ENCODE data around the gene NSD1.
"Not testable (repeated sequence)": the region's sequence is repeated elsewhere in the genome, so short reads cannot be mapped to it uniquely, and the experiment has no call there.

NSD1 gene

GRCh38 chr5:177231479-177232250, 98.1 kb downstream of the NSD1 start:
- DNase-seq (ENCODE audit: low read depth in 2 of 2) = no peak

- DNase-seq (ENCODE audit: low read depth in 2 of 2) = no peak
Observed at GRCh38 chr5:177232358-177232757, 98.8 kb downstream of the NSD1 start.

DNA sequence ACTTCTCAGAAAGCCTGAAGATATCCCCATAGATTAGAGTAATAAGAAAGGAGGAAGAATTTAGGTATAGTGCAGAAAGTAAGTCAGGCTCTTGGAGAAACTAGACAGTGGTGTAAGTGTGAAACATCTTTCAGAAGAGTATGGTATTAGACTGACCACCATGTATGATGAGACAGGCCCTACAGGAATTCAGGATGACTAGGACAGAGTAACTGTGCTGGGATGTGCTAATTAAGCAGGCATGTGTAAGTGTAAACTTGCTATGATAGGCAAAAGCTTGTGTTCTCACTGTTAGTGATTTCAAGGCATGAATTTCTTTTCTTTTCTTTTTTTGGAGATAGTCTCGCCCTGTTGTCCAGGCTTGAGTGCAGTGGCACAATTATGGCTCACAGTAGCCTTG, 99.2 kb downstream of the NSD1 start:
- peak; percentile 44 to 45 for DNase-seq (ENCODE audit: low read depth in 2 of 2)

DNA sequence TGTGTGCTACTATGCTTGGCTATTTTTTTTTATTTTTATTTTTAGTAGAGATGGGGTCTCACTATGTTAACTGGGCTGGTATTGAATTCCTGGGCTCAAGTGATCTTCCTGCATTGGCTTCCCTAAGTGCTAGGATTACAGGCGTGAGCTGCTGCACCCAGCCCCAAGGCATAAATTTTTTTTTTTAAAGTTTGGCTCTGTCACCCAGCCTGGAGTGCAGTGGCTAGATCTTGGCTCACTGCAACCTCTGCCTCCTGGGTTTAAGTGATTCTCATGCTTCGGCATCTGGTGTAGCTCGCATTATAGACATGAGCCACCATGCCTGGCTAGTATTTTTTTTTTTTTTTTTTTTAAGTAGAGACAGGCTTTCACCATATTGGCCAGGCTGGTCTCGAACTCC, 99.6 kb downstream of the NSD1 start:
- no peak for DNase-seq (ENCODE audit: low read depth in 2 of 2)

GRCh38 chr5:177233802-177234201, 100.2 kb downstream of the NSD1 start:
- DNase-seq (ENCODE audit: low read depth in 2 of 2) = no peak

- peak in 1 of 2 experiments; percentile 17 for DNase-seq (ENCODE audit: low read depth in 2 of 2)
Observed at GRCh38 chr5:177234841-177235240, 101.3 kb downstream of the NSD1 start.

DNA sequence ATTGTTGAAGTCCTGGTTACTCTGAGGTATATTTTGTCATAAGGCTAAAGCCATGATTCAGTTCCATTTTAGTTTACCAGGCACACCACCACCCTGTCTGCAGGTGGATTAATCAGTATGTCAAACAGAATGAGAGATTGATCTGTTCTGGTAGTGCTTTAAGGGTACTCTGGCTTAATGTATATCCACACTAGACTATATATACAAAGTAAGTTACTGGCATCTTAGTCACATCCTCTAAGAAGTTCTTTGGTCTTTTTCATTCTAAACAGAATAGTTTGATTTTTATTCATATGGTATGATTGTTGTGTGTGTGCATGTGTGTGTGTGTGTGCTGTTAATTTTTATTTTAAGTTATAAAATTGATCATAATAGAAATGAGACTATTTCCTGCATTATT, 108.2 kb downstream of the NSD1 start:
- no peak for DNase-seq (ENCODE audit: low read depth in 2 of 2)

DNA sequence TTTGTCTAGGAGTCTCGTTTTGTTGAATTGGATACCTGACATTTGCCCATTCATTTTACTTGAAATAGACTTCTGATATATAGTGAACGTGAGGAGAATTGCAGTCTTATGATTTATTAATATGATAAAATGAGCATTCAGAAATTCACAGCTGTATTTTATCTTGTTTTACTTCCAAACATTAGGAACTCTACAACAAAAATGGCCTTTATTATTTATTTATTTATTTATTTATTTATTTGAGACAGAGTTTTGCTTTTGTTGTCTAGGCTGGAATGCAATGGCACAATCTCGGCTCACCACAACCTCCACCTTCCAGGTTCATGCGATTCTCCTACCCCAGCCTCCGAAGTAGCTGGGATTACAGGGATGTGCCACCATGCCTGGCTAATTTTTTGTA, 108.7 kb downstream of the NSD1 start:
- no peak for DNase-seq (ENCODE audit: low read depth in 2 of 2)

GRCh38 chr5:177249761-177250537, 116.4 kb downstream of the NSD1 start:
- DNase-seq (ENCODE audit: low read depth in 2 of 2) = no peak

DNA sequence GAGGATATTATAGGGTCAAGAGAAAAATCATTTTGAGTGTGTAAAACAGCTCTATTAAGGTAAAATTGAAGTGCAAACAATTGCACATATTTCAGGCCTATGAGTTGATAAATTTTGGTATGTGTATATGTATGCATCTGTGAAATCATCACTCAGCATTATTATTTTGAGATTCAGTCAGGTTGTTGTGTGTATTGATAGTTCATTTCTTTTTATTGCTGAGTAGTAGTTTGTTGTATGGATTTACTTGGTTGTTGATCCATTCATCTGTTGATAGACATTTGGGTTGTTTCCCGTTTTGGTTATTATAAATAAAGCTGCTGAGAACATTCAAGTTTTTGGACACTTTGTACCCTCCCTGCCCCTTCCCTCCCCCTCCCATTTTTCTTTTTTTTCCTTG, 119.7 kb downstream of the NSD1 start:
- DNase-seq (ENCODE audit: low read depth in 2 of 2) = no peak

- DNase-seq (ENCODE audit: low read depth in 2 of 2) = no peak
Observed at GRCh38 chr5:177256296-177256695, 122.7 kb downstream of the NSD1 start.

GRCh38 chr5:177258711-177259110, 125.1 kb downstream of the NSD1 start:
- DNase-seq (ENCODE audit: low read depth in 2 of 2) = not testable (repeated sequence)

DNA sequence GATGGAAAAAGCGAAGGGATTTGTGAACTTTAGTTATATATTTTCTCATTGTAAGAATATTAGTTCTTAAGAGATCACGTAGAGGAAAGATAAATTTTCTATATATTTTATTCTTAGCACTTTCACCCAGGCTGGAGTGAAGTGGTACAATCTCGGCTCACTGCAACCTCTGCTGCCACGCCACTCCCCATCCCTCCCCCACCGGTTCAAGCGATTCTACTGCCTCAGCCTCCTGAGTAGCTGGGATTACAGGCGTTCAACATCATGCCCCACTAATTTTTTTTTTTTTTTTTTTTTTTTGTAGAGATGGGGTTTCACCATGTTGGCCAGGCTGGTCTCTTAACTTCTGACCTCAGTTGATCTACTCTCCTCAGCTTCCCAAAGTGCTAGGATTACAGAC, 127.4 kb downstream of the NSD1 start:
- DNase-seq (ENCODE audit: low read depth in 2 of 2) = no peak

GRCh38 chr5:177261510-177261909, 127.9 kb downstream of the NSD1 start:
- no peak for DNase-seq (ENCODE audit: low read depth in 2 of 2)

GRCh38 chr5:177264178-177264577, 130.6 kb downstream of the NSD1 start:
- DNase-seq (ENCODE audit: low read depth in 2 of 2) = no peak

GRCh38 chr5:177265395-177265794, 131.8 kb downstream of the NSD1 start:
- DNase-seq (ENCODE audit: low read depth in 2 of 2) = no peak

- DNase-seq (ENCODE audit: low read depth in 2 of 2) = no peak
Observed at GRCh38 chr5:177269232-177269895, 135.8 kb downstream of the NSD1 start.

DNA sequence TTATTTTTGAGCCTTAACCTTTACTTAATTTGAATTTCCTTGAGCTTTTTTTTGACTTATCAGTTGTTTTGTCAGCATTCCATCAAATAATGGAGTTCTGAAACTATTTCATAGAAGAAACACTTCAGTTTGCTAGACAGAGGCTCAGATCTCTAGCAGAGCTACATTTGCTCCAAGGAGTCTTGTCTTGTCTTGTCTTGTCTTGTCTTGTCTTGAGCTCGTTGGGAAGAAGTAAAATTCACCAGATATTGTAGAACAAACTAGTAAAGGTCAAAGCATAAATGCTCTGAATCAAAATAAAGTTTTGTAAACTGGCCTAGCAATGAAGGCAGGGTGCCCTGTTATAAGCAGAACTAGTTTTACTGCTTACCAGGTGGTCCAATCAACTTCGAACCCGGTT, 136.4 kb downstream of the NSD1 start:
- DNase-seq (ENCODE audit: low read depth in 2 of 2) = no peak

DNA sequence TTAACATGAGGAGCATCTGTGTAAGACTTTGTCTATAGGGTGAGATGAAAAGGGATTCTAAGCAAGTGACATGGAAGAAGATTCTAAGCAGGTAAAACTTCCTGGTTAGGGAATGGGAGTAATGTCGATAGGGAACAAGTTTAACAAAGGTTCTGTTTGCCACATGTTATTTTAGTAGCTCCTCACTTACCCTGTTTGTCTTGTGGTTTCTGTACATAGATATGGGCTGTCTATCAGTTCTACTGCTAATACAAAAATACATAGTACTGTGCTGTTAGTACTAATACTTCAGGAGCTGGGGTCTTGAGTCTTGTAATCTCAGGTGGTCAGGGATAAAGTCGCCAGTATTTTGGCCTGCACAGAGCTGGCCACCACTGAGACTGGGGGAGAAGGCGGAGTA, 137.1 kb downstream of the NSD1 start:
- no peak for DNase-seq (ENCODE audit: low read depth in 2 of 2)

DNA sequence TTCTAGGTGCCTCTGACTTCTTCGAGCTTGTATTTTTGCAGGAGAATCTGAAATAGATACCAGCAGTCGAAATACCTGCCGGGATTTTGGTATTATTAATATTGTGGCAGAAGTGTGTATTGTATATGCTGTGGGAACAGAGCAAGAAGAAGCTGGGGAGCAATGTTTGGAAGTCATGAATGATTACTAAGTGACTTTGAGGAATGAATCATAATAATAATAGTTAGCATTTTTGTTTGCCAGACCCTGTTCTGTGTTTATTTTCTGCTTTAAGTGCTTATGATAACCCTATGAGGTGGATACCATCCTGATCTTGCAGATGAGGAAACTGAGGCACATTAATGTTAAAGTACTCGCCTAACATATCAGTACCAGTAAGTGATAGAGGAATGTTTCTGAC, 137.5 kb downstream of the NSD1 start:
- DNase-seq (ENCODE audit: low read depth in 2 of 2) = no peak

DNA sequence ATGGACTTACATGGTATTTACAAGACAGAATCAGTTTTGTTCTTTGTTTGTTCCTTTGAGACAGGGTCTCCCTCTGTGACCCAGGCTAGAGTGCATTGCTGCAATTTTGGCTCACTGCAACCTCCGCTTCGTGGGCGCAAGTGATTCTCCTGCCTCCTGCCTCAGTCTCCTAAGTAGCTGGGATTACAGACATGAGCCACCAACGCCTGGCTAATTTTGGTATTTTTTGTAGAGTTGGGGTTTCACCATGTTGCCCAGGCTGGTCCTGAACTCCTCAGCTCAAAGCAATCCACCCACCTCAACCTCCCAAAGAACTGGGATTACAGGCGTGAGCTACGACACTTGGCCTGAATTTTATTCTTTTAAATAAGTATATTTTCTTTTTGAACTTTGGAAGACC, 142.3 kb downstream of the NSD1 start:
- DNase-seq (ENCODE audit: low read depth in 2 of 2) = no peak

DNA sequence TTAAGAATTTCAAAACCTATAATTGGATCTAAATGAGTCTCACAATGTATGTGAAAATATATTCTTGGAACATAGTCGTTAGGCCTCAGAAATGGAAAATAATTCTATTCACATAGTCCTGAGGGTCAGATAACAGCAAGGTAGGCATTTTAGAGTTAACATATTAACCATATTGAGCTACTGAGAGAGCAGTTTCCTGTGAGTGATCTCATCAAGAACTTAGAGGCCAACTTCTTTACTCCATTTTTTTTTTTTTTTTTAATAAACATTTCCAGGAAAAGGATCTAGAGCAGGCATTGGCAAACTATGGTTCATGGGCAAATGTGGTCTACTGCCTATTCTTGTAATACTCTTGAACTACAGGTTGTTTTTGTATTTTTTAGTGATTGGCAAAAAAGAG, 143.3 kb downstream of the NSD1 start:
- DNase-seq (ENCODE audit: low read depth in 2 of 2) = no peak

DNA sequence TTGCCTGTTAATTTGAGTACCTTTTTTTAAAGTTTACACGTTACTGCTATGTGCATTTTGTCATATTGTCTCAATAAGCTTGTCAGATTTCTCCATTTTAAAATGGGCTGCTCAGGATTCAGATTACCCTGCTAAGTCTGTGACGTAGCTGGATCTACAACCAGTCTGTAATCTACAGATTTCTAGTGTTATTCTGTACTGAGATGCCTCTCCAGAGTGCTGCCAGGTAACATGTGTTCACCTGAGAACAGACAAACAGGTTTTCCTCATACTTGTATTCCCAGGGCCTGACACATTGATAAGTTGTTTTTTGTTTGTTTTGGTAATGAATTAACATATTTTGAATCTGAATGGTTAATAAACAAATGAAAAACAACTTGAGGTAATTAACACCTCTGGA, 154.6 kb downstream of the NSD1 start:
- DNase-seq (ENCODE audit: low read depth in 2 of 2) = no peak

Measured in fibroblast of skin of left biceps (primary cell).